ENCODE measurements around the gene STMN3. TPM values are rescaled to one million over a fixed set of nuclear protein-coding genes. Genes with fewer than 3 reads are reported as not detected.

STMN3 gene
- total RNA-seq, 1 experiment from 2014 or later, result 27.9 TPM

DNA sequence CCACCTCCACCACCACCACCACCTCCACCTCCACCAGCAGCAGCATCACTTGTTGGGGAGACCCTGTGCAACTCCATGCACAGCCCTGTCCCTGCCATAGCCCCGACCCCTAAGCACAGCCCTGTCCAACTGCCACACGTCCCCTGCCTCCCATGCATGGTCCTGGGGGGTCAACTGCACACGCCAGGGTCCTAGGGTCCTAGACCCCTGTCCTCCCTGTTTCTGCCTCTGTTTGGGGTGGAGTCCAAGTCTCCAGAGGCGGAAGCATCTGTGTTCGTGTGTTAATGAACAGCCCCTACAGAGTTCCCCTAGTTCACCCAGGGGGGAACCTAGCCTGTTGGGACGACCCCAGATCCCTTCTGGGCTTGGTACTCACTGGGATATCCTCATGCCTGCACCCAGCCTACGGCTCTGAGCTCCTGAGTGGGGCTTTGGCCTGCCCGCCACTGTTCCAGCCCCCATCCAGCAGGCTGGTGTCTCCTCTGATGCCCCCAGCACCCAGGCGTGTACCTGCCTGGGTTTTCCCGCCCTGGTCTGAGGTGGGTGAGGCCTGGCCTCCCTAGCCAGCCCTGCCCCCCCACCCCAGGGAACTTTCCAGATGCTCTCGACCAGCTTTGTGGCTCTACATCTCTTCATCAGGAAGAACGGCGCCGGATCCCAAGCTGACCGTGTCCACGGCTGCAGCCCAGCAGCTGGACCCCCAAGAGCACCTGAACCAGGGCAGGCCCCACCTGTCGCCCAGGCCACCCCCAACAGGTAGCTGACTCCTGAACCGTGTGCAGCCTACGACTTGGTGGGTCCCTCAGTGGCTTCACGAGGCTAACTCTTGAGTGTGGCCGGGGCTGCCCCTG is 40.7 kb upstream of the STMN3 start:
- peak overlapping the region; percentile 94 for H3K27ac Mint-ChIP-seq (ENCODE audit: unreplicated experiment)
- Histone ChIP-seq H3K36me3 (ENCODE audit: control insufficient read depth, insufficient read depth, low read length) (no peaks in the 10 kb centered on the region; the same call in 1 of the 2 replicates), H3K9me3 (peaks cover 3% of the 10 kb centered on the region; the same call in 1 of the 2 replicates), H3K27me3 (replicated peaks; ENCODE audit: control insufficient read depth, insufficient read depth, low read length) (no peaks in the 10 kb centered on the region), H3K4me1 (peaks cover 16% of the 10 kb centered on the region), H3K4me3 (ENCODE audit: low read depth, low read length) (no peak overlapping the region)
- POLR2A ChIA-PET, result no interaction called here
- peak; percentile 22 to 44 for DNase-seq
- no TSS peak for BruUV-seq (replicated peaks)
- H3K9me3 Mint-ChIP-seq (ENCODE audit: unreplicated experiment), result no peaks in the 10 kb centered on the region
- intact Hi-C loops (cut with micrococcal nuclease; ENCODE audit: unreplicated experiment), result loop anchor here (5.0 kb wide), 1 partner anchor 157 kb away; the partner anchor contains the start of gene PTK6
- peaks cover 2% of the 10 kb centered on the region for H3K27me3 Mint-ChIP-seq (ENCODE audit: insufficient read depth, unreplicated experiment)
- H3K4me3 Mint-ChIP-seq (ENCODE audit: unreplicated experiment), result peak overlapping the region; percentile 66
- peaks cover 93% of the 10 kb centered on the region for H3K36me3 Mint-ChIP-seq (ENCODE audit: insufficient read depth, unreplicated experiment)
- peaks cover 11% of the 10 kb centered on the region for H3K4me1 Mint-ChIP-seq (ENCODE audit: low read depth, unreplicated experiment)
- TF ChIP-seq, protein P1, sequence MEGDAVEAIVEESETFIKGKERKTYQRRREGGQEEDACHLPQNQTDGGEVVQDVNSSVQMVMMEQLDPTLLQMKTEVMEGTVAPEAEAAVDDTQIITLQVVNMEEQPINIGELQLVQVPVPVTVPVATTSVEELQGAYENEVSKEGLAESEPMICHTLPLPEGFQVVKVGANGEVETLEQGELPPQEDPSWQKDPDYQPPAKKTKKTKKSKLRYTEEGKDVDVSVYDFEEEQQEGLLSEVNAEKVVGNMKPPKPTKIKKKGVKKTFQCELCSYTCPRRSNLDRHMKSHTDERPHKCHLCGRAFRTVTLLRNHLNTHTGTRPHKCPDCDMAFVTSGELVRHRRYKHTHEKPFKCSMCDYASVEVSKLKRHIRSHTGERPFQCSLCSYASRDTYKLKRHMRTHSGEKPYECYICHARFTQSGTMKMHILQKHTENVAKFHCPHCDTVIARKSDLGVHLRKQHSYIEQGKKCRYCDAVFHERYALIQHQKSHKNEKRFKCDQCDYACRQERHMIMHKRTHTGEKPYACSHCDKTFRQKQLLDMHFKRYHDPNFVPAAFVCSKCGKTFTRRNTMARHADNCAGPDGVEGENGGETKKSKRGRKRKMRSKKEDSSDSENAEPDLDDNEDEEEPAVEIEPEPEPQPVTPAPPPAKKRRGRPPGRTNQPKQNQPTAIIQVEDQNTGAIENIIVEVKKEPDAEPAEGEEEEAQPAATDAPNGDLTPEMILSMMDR (IDR thresholded peaks at IDR 0.05; ENCODE audit: insufficient read depth in 1 of 2, low read depth in 1 of 2, low read length in 1 of 2, severe bottlenecking in 1 of 2, unreplicated experiment in 1 of 2), result no peak
- CTCF ChIA-PET, result interaction anchor here (0.7 to 0.8 kb wide), 2 partner anchors 133 to 156 kb away, joined by 3 to 6 read pairs; no protein-coding TSS in a partner anchor

DNA sequence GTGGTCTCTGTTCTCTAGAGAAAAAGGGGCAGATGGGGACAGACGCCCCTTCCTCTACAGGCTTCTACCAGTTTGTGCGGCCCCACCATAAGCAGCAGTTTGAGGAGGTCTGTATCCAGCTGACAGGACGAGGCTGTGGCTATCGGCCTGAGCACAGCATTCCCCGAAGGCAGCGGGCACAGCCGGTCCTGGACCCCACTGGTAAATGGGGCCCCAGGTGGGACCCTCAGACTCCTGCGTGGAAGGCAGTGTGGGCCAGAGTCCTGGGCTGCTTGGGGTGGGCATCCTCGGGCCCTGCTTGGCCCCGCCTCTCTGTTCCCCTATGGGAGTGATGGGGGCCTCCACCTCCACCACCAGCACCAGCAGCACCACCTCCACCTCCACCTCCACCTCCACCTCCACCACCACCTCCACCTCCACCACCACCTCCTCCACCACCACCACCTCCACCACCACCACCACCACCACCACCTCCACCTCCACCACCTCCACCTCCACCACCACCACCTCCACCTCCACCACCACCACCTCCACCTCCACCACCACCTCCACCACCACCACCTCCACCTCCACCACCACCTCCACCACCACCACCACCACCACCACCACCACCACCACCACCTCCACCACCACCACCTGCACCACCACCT is 40.0 kb upstream of the STMN3 start:
- Mint-ChIP-seq H3K4me3 (ENCODE audit: unreplicated experiment) (peak overlapping the region; percentile 66), H3K27ac (ENCODE audit: unreplicated experiment) (peak overlapping the region; percentile 94)

More for the DNA sequence above, 40.0 kb upstream of the STMN3 start:
- DNase-seq, result peak in 1 of 2 experiments; percentile 34
- peaks cover 3% of the 10 kb centered on the region; the same call in 1 of the 2 replicates for H3K9me3 ChIP-seq
- no peaks in the 10 kb centered on the region; the same call in 1 of the 2 replicates for H3K36me3 ChIP-seq (ENCODE audit: control insufficient read depth, insufficient read depth, low read length)
- POLR2A ChIA-PET, result no interaction called here
- H3K27me3 ChIP-seq (replicated peaks; ENCODE audit: control insufficient read depth, insufficient read depth, low read length), result no peaks in the 10 kb centered on the region
- no TSS peak for BruUV-seq (replicated peaks)
- CTCF ChIA-PET, result interaction anchor here (0.8 to 1.2 kb wide), 2 partner anchors 35 to 155 kb away, joined by 3 read pairs; partner anchors contain the start of gene RTEL1
- TF ChIP-seq, protein P1 (IDR thresholded peaks at IDR 0.05; ENCODE audit: insufficient read depth in 1 of 2, low read depth in 1 of 2, low read length in 1 of 2, severe bottlenecking in 1 of 2, unreplicated experiment in 1 of 2), result no peak
- no peak overlapping the region for H3K4me3 ChIP-seq (ENCODE audit: low read depth, low read length)
- H3K36me3 Mint-ChIP-seq (ENCODE audit: insufficient read depth, unreplicated experiment), result peaks cover 93% of the 10 kb centered on the region
- no peaks in the 10 kb centered on the region for H3K9me3 Mint-ChIP-seq (ENCODE audit: unreplicated experiment)
- H3K27me3 Mint-ChIP-seq (ENCODE audit: insufficient read depth, unreplicated experiment), result peaks cover 2% of the 10 kb centered on the region
- H3K4me1 Mint-ChIP-seq (ENCODE audit: low read depth, unreplicated experiment), result peaks cover 11% of the 10 kb centered on the region
- intact Hi-C loops (cut with micrococcal nuclease; ENCODE audit: unreplicated experiment), result loop anchor here (5.0 kb wide), 1 partner anchor 156 kb away; the partner anchor contains the start of gene PTK6
- peaks cover 12% of the 10 kb centered on the region for H3K4me1 ChIP-seq

Measured in Caco-2 (cell line).